Upper lobe of left lung (tissue), 6 donors: ENCODE data around the gene PSMB2. TPM values are rescaled to one million over a fixed set of nuclear protein-coding genes. Genes with fewer than 3 reads are reported as not detected.

ENCODE experiments used
- ATAC-seq, 2 donors: fragments of 200-7000 bp; cut with Tn5 transposase; one replicate each; pipeline ENCODE4 v1.9.1; 2022; ENCODE audit warnings: mild to moderate bottlenecking in 2 of 2, moderate library complexity in 2 of 2; ENCODE audit not compliant: low FRiP score in 2 of 2
- DNase-seq, 2 donors: peaks; one replicate each; pipeline ENCODE4 v3.0.0-alpha.2; 2019 to 2020
- H3K27ac ChIP-seq, 4 donors: fragments of 200-600 bp; sonication (generic); one replicate each; pipeline ENCODE4 v1.5.1; 2016 to 2019
- H3K27me3 ChIP-seq, 4 donors: fragments of 200-600 bp; sonication (generic); one replicate each; pipeline ENCODE4 v1.5.1; 2017 to 2019
- H3K36me3 ChIP-seq, 4 donors: fragments of 200-600 bp; sonication (generic); one replicate each; pipeline ENCODE4 v1.5.1; 2016 to 2019
- H3K4me1 ChIP-seq, 4 donors: fragments of 200-600 bp; sonication (generic); one replicate each; pipeline ENCODE4 v1.5.1; 2018 to 2019
- H3K4me3 ChIP-seq, 4 donors: fragments of 200-600 bp; sonication (generic); one replicate each; pipeline ENCODE4 v1.5.1; 2017 to 2019; ENCODE audit warnings: mild to moderate bottlenecking in 2 of 4, moderate library complexity in 1 of 4
- H3K9me3 ChIP-seq, 4 donors: fragments of 200-600 bp; sonication (generic); one replicate each; pipeline ENCODE4 v1.5.1; 2018 to 2019
- EP300 ChIP-seq, 4 donors: sonication (generic); formaldehyde crosslinking; IDR thresholded peaks; one replicate each; pipeline ENCODE4 v1.5.1; 2017; ENCODE audit warnings: antibody characterized with exemption in 4 of 4, control low read depth in 2 of 4
- POLR2A ChIP-seq, 4 donors: fragments of 450-650 bp; IDR thresholded peaks; one replicate each; pipeline ENCODE4 v1.5.1; 2016 to 2017; ENCODE audit warnings: antibody characterized with exemption in 4 of 4, mild to moderate bottlenecking in 2 of 4
- POLR2AphosphoS5 ChIP-seq, 2 donors: sonication (generic); formaldehyde crosslinking; IDR thresholded peaks; one replicate each; pipeline ENCODE4 v1.5.1; 2017; ENCODE audit warnings: antibody characterized with exemption in 2 of 2
- WGBS, 2 donors: methylation state at CpG; one replicate each; pipeline ENCODE4 v1.1.5; 2017 to 2018; 5-methylcytosine and 5-hydroxymethylcytosine counted together
- total RNA-seq, 6 donors: library from RNA; depleted of rRNA in 4 of 6; stranded (reverse); fragments of >200 nt in 4 of 6; gene quantifications; one replicate each; pipeline versions ENCODE4 v1.1.0 to v1.2.1, GENCODE V29; 2016 to 2021
- TF ChIP-seq, protein P1 (sequence below), 6 experiments: fragments of 450-650 bp in 4 of 6; fragments of 200-600 bp in 2 of 6; sonication (generic) in 2 of 6; IDR thresholded peaks; one replicate each; pipeline ENCODE4 v1.5.1; 2016 to 2019; ENCODE audit warnings: antibody characterized with exemption in 6 of 6
- donor health status: DM: no; HTN: no; CAD: no; lungs with moderate emphysema.
- donor health status: DM: no; HTN: yes; CAD: no; lungs with severe emphysema.

The PSMB2 gene
- total RNA-seq, 6 donors from 2014 or later = 17.8 to 45.6 (median 38.7) TPM

DNA sequence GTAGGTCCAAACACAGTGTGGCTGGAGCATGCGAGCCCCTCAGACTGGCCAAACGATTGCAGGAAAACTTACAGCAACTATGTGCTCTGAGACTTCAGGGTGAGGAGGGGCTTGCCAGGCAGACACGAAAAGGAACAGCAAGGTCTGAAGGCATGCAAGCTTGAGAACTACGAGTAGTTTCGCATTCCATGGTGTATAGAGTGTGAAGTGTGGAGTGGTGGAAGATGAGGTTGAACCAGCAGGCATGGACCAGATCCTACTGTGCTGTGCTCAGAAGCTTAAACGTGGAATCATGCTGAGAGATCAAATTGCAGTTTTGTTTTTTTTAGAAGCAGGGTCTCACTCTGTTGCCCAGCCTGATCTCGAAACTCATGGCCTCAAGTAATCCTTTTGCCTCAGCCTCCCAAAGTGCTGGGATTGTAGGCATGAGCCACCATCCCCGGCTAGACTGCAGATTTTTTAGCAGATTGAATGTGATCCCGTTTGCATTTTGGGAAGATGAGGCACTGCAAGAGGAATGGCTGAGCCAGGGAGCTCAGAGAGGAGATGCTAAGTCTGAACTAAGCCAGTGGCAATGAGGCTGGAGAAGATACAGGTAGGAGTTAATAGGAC is 73.3 kb downstream of the PSMB2 start:
- 73 to 79% methylated on average over 9 of the region's 9 CpGs for whole genome bisulfite sequencing, 2 donors
- Histone ChIP-seq H3K4me3 (no peak overlapping the region), H3K4me1 (peaks cover 5 to 12% (median 7%) of the 10 kb centered on the region in 4 donors), H3K27ac (no peak overlapping the region), H3K27me3 (peaks cover 0 to 2% (median under 1%) of the 10 kb centered on the region in 4 donors), H3K36me3 (peaks cover 0 to 30% (median 10%) of the 10 kb centered on the region in 4 donors), H3K9me3 (no peaks in the 10 kb centered on the region)
- ATAC-seq (no peak), DNase-seq (no peak)
- TF ChIP-seq, protein P1, sequence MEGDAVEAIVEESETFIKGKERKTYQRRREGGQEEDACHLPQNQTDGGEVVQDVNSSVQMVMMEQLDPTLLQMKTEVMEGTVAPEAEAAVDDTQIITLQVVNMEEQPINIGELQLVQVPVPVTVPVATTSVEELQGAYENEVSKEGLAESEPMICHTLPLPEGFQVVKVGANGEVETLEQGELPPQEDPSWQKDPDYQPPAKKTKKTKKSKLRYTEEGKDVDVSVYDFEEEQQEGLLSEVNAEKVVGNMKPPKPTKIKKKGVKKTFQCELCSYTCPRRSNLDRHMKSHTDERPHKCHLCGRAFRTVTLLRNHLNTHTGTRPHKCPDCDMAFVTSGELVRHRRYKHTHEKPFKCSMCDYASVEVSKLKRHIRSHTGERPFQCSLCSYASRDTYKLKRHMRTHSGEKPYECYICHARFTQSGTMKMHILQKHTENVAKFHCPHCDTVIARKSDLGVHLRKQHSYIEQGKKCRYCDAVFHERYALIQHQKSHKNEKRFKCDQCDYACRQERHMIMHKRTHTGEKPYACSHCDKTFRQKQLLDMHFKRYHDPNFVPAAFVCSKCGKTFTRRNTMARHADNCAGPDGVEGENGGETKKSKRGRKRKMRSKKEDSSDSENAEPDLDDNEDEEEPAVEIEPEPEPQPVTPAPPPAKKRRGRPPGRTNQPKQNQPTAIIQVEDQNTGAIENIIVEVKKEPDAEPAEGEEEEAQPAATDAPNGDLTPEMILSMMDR (IDR thresholded peaks at IDR 0.05) = no peak
- no peak for TF ChIP-seq POLR2A (IDR thresholded peaks at IDR 0.05)
- TF ChIP-seq EP300 (IDR thresholded peaks at IDR 0.05) = no peak

DNA sequence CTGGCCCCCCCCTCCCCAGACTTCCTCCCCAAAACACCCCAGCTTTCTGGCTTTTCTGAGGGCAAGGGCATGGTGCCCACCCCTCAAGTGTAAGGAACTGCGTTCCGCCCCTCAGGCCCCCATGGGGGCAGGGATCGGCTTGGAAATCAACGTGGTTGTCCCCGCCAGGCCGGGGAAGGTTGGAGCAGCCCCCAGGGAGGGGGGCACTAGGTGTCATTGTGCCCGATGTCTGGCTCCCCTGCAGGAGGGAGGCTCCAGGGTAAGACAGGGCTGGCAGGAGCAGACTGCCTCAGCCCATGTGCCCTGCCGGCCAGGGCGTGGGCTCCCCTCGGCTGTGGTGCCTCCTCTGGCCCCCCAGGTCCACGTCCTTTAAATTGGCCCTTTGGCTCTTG is 75.6 kb downstream of the PSMB2 start:
- H3K27ac ChIP-seq = no peak overlapping the region
- peaks cover 0 to 45% (median 14%) of the 10 kb centered on the region in 4 donors for H3K36me3 ChIP-seq
- H3K9me3 ChIP-seq = no peaks in the 10 kb centered on the region
- no peak for ATAC-seq
- no peaks in the 10 kb centered on the region for H3K27me3 ChIP-seq
- H3K4me1 ChIP-seq = peaks cover 0 to 9% (median under 1%) of the 10 kb centered on the region in 4 donors
- H3K4me3 ChIP-seq = no peak overlapping the region
- 94% methylated on average over 11 of the region's 11 CpGs; no CpG with 5 or more reads in 1 of the 2 donors for WGBS, 2 donors
- TF ChIP-seq, protein P1 (IDR thresholded peaks at IDR 0.05) = no peak
- TF ChIP-seq POLR2A (IDR thresholded peaks at IDR 0.05) = no peak
- TF ChIP-seq EP300 (IDR thresholded peaks at IDR 0.05) = no peak
- TF ChIP-seq POLR2AphosphoS5 (IDR thresholded peaks at IDR 0.05) = no peak
- peak in 1 of 2 donors; percentile 41 for DNase-seq

DNA sequence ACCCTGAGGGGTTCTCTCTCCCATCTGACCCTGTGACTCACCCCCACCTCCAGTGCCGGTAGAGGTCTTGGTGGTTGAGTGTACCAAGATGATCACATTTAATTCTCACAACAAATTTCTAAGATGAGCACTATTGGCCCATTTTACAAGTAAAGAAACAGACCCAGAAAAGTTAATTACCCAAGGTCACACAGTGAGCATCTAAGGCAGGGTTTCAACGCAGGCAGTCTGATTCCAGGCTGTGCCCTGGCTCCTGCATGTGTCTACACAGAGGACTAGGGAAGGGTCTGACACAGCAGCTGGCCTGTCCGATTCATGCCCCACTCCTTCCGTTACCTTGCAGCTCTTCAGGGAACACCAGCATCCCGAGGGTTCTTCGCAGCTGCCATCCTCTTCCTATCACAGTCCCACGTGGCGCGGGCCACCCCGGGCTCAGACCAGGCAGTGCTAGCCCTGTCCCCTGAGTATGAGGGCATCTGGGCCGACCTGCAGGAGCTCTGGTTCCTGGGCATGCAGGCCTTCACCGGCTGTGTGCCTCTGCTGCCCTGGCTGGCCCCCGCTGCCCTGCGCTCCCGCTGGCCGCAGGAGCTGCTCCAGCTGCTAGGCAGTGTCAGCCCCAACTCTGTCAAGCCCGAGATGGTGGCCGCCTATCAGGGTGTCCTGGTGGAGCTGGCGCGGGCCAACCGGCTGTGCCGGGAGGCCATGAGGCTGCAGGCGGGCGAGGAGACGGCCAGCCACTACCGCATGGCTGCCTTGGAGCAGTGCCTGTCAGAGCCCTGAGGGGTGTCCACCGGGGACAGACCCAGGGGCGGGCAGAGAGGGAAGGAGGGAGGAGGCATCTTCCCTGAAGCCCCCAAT is 76.2 kb downstream of the PSMB2 start:
- Histone ChIP-seq H3K36me3 (peaks cover 0 to 45% (median 14%) of the 10 kb centered on the region in 4 donors), H3K4me1 (peaks cover 0 to 15% (median 1%) of the 10 kb centered on the region in 4 donors), H3K27ac (no peak overlapping the region), H3K27me3 (no peaks in the 10 kb centered on the region), H3K4me3 (no peak overlapping the region), H3K9me3 (no peaks in the 10 kb centered on the region)
- TF ChIP-seq, protein P1 (IDR thresholded peaks at IDR 0.05) = peak in 1 of 6 experiments; percentile 10
- TF ChIP-seq EP300 (IDR thresholded peaks at IDR 0.05) = no peak
- 86 to 91% methylated on average over 13 to 20 of the region's 28 CpGs for WGBS, 2 donors
- ATAC-seq (no peak), DNase-seq (peak in 1 of 2 donors; percentile 77)

DNA sequence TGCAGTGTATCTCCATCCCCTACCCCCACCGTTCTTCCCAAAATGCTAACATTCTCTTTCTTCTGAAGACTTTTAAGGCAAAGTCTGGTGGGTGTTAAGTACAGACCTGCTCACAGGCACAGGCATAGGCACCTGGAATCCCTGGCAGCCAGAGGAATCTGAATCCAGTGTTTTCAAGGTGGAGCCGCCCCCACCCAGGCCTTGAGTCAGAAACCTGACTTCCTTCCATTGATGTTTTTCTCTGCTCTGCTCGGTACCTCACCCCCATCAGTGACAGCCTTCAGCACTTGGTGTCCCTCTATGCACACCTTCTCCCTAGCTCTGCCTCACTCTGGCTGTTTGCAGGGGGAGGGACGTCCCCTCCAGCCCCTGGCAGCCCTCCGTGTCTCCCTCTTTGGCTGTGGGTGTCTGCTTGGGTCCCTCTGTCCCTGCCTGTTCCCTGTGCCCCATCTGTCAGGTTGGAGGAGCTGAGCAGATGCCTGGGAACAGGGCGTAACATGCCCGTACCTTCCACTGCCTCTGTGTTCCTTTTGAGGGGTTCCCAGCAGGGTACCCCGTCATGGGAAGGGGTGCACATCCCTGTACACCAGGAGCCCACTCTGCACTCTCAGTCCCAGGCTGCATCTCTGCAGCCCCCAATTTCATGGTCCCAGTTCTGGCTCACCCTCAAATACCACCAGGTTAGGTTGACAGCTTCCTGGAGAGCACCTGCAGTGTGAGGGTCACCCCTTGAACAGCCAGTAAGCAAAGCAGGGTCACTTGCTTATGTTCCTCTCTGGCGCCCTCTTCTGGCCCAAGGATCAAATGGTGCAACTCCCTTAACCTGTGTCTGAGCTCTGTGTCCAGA is 77.1 kb downstream of the PSMB2 start:
- peak in 1 of 2 donors; percentile 80 for DNase-seq
- no peak for TF ChIP-seq EP300 (IDR thresholded peaks at IDR 0.05)
- TF ChIP-seq, protein P1 (IDR thresholded peaks at IDR 0.05) = peak; percentile 71 to 78 (median 75)

More for the DNA sequence above, 77.1 kb downstream of the PSMB2 start:
- Histone ChIP-seq H3K27me3 (no peaks in the 10 kb centered on the region), H3K27ac (no peak overlapping the region), H3K36me3 (peaks cover 0 to 45% (median 14%) of the 10 kb centered on the region in 4 donors), H3K4me1 (peaks cover 0 to 18% (median 2%) of the 10 kb centered on the region in 4 donors), H3K9me3 (no peaks in the 10 kb centered on the region), H3K4me3 (no peak overlapping the region)
- ATAC-seq = peak; percentile 69 to 73
- 82 to 84% methylated on average over 9 of the region's 9 CpGs for WGBS, 2 donors
